Stimulated activated CD4-positive, alpha-beta T cell treated with anti-CD3 and anti-CD28 coated beads, Interleukin-2, amount 100 ng/mL, for 48 hours (primary cell): ENCODE measurements around the gene SERPINB6.
A peak's percentile ranks its signal among the peaks of the same experiment; 100 is the strongest.
"Not testable (repeated sequence)": the region's sequence is repeated elsewhere in the genome, so short reads cannot be mapped to it uniquely, and the experiment has no call there.

Source experiments
- DNase-seq, 2 donors: peaks; one replicate each; pipeline ENCODE4 v3.0.0-alpha.2; 2020

Gene SERPINB6

GRCh38 chr6:2953098-2953497, 18.3 kb downstream of the SERPINB6 start:
- DNase-seq, result no peak

DNA sequence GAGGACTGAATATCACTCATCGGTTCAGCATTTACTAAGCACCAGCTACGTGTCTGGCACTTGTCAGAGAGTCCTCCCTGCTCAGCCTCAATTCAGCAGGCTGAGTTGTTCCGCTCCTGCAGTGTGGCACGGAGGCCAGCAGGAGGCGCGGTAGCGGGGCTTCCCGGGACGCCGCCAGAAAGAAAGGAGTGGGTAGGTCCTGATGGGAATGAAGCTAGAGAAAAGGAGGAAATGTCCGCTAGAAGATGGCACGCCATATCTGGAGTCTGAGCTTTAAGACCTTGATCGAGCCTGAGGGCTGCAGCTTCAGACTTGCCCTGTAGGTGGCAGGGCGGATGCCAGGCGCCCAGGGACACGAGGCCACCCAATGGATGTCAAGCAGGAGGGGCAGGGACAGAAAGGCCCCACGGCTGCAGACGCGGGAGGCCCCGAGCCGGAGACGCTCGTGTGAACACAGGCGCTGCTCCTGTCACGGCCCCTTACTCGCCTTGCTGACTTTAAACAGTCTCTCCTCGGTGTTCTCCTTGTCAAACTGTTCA, 18.7 kb downstream of the SERPINB6 start:
- peak; percentile 33 to 62 for DNase-seq

- DNase-seq, result no peak
Measured at GRCh38 chr6:2951728-2952127, 19.6 kb downstream of the SERPINB6 start.

DNA sequence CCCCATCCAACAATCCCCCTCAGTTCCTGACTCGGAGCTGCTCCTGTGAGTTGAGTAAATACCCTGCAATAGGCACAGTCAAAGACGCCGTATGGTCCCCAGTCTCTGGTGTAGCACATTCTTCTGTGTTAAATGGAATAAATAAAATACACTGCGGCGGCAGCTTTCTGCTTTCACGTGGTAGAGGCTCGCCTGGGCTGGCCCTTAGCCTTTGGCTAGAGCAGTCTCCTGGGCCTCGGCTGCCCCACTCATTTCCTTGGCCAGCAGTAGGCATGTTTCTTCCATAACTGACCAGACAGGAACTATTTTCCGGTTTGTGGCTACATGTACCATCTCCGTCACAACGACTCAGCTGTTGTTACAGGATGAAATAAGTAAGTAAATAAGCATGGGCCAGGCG, 20.7 kb downstream of the SERPINB6 start:
- no peak for DNase-seq

- DNase-seq, result no peak
Measured at GRCh38 chr6:2949536-2950083, 21.8 kb downstream of the SERPINB6 start.

DNA sequence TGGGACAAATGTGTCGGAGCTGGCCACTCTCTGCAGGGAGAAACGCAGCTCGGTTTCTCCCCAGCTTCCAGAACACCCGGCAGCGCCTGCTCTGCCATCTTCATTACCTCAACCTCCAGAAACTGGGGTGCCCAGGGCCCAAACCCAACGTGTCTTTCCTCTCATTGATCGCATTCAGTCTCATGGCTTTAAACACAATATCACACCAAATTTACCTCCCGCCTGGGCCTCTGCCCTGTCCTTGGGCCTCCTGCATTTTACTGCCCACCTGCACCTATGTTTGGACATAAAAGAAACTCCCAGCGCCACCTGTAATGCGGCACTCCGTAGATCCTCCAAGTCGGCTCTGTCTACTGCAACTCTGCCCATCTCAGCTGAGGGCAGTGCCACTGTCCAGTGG, 22.2 kb downstream of the SERPINB6 start:
- DNase-seq, result no peak

DNA sequence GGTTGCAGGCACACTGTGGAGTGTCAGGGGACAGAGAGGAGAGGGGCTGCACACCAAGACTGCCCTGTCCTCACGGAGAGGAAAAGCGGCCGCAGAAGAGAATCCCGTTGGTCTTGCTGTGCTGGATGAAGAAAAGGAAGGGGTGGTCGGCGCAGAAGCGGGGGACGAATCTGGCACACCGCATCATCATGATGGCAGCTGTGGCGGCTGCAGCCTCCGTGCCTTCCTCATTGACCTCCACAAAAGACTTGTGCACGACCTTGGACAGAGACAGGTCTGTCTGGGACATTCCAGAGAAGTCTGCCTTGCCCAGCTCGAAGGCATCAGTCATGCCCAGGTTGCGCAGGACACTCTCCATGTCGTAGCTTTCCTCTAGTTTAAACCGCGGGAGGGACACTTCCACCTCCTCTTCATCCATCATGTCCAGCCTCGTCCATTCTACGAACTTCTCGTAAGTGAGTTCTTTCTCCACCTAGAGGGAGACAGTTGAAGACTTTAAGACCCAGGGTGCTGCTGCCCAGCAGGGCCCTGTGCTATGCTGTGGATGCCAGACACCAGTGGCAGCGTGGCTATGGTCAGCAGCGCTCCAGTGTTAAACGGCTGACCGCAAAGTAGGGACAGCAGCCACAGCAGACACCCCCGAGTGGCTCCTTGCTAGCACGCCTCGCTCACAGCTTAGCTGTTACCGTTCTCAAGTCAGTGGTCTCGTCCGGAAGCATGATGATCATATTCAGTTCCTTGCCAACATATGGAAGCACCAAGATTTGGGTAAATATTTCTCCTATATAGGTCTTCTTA, 22.9 kb downstream of the SERPINB6 start:
- no peak for DNase-seq

- no peak for DNase-seq
Measured at GRCh38 chr6:2947445-2947844, 23.9 kb downstream of the SERPINB6 start.

DNA sequence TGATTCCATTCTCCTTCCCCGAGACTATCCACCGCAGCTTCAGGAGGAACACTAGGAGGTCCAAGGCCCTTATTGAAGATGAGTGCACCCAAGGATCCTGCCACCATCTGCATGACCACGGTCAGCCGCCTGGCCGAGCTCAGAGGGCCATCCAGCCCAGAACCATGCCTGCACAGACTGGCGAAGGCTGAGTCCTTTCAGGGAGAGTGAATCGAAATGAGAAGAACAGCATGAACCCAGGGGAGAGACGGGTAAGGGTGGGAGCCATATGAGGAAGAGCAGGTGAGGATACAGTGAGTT, 26.3 kb downstream of the SERPINB6 start:
- DNase-seq, result no peak

- DNase-seq, result no peak
Measured at GRCh38 chr6:2944405-2945152, 26.8 kb downstream of the SERPINB6 start.

- no peak for DNase-seq
Measured at GRCh38 chr6:2943564-2943955, 27.8 kb downstream of the SERPINB6 start.

- no peak for DNase-seq
Measured at GRCh38 chr6:2942914-2943563, 28.3 kb downstream of the SERPINB6 start.

- not testable (repeated sequence) for DNase-seq
Measured at GRCh38 chr6:2942116-2942515, 29.3 kb downstream of the SERPINB6 start.

- no peak for DNase-seq
Measured at GRCh38 chr6:2940851-2941250, 30.5 kb downstream of the SERPINB6 start.

DNA sequence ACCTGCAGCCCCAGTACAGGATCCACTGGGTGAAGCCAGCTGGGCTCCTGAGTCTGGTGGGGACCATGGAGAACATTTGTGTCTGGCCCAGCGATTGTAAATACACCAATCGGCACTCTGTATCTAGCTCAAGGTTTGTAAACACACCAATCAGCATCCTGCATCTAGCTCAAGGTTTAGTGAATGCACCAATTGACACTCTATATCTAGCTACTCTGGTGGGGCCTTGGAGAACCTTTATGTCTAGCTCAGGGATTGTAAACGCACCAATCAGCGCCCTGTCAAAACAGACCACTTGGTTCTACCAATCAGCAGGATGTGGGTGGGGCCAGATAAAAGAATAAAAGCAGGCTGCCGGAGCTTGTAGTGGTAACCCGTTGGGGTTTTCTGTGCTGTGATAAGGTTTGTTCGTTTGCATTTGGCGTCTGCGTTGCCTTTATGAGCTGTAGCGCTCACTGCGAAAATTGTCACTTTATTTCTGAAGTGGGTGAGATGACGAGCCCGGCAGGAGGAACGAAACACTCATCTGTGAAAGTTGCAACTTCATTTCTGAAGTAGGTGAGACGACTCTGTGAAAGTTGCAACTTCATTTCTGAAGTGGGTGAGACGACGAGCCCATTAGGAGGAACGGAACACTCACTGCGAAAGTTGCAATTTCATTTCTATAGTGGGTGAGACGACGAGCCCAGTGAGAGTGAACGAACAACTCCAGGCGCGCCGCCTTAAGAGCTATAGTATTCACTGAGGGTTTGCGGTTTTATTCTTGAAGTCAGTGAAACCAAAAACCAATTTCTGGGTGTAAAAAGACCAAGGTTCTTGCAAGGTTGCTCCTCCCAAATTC, 31.1 kb downstream of the SERPINB6 start:
- peak; percentile 71 to 73 for DNase-seq

- DNase-seq, result no peak
Measured at GRCh38 chr6:2939315-2940009, 31.9 kb downstream of the SERPINB6 start.

- no peak for DNase-seq
Measured at GRCh38 chr6:2938632-2939083, 32.7 kb downstream of the SERPINB6 start.

DNA sequence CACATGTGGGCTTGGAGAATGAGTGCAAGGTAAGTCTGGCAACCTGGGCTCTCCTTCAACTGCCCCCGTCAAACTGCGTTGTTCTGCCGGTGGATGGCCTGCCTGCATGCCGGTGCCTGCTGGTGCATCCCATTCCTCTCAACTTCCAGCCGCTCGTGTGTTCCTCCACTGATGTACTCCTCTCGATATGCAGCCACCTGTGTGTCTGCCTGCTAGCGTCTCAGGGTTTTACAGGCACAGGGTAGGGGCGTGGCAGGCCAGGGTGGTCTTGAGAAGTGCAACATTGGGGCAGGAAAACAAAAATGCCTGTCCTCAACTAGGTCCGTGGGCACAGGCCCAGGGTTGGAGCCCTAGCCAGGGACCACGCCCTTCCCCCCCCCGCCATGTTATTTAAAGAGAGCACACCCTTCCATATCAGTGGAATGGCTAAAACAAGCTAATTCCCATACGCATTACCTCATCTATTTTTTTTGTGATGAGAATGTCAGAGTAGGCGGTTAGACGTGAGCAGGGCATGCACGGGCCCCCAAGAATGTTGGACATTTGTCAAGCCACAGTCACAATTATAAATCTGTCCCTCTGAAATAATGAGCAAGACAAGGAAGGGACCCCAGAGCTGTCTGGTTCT, 33.2 kb downstream of the SERPINB6 start:
- no peak for DNase-seq

DNA sequence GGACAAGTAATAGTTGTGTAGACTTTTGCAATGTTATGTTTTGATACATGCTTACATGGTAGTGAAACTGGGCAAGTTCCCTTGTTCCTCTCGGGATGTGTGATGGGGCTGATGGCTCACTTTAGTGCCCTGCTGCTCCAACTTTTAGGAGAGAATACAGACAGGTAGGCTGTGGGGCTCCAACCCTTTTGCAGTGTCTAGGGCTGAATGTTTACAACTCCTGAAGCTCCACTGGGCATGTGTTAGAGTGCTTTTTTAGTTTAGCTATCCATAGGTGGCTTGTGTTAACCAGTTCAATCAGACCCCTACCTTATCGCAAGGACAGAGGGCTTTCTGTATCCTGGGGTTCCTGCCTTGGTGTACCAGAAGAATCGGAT, 33.8 kb downstream of the SERPINB6 start:
- no peak for DNase-seq

DNA sequence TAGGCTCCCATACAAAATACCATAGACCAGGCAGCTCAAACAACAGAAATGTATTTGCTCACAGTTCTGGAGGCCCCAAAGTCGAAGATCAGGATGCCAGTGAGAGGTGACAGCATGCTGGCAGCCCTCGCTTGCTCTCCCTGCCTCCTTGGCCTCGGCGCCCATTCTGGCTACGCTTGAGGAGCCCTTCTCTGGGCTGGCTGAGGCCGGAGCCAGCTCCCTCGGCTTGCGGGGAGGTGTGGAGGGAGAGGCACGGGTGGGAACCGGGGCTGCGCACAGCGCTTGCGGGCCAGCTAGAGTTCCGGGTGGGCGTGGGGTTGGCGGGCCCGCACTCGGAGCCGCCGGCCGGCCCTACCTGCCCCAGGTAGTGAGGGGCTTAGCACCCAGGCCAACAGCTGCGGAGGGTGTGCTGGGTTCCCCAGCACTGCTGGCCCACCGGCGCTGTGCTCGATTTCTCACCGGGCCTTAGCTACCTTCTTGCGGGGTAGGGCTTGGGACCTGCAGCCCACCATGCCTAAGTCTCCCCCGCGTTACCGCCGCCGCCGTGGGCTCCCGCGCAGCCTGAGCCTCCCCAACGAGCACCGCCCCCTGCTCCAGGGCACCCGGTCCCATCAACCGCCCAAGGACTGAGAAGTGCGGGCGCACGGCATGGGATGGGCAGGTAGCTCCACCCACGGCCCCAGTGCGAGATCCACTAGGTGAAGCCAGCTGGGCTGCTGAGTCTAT, 35.6 kb downstream of the SERPINB6 start:
- no peak for DNase-seq

GRCh38 chr6:2934057-2934456, 37.3 kb downstream of the SERPINB6 start:
- DNase-seq, result no peak
